ENCODE results near the gene ZGLP1.

Gene ZGLP1

GRCh38 chr19:10334588-10335351 lies 25.2 kb upstream of the ZGLP1 start:
- H3K4me3 ChIP-seq (ENCODE audit: control insufficient read depth in 1 of 7, extremely low read depth in 1 of 7, insufficient read depth in 4 of 7, low read depth in 2 of 7, low read length in 6 of 7) = no peak overlapping the region
- ChIA-PET POLR2A (no interaction called here), CTCF (interaction anchor here (0.6 to 1.9 kb wide), 10 partner anchors 9 to 173 kb away, joined by 3 to 7 read pairs (median 4); partner anchors contain the start of gene ICAM4)
- DNase-seq = peak; percentile 50 to 67 (median 63)
- no peaks in the 10 kb centered on the region for H3K27me3 ChIP-seq (replicated peaks in 2 of 5; ENCODE audit: control insufficient read depth in 4 of 5, insufficient read depth in 5 of 5, low read length in 4 of 5)
- H3K4me1 ChIP-seq (ENCODE audit: control extremely low read depth in 1 of 4, control insufficient read depth in 4 of 4, insufficient read depth in 4 of 4, low read length in 3 of 4) = peaks cover 4 to 46% (median 39%) of the 10 kb centered on the region in 4 experiments
- H3K27ac ChIP-seq (ENCODE audit: insufficient read depth in 1 of 2, low read depth in 1 of 2, low read length in 2 of 2, poor library complexity in 1 of 2, severe bottlenecking in 2 of 2) = peak overlapping the region in 1 of 2 experiments; percentile 93
- H3K36me3 ChIP-seq (ENCODE audit: control insufficient read depth in 4 of 4, insufficient read depth in 4 of 4, low read length in 3 of 4) = peaks cover 2 to 39% (median 25%) of the 10 kb centered on the region in 4 experiments
- no peaks in the 10 kb centered on the region for H3K9me3 ChIP-seq (ENCODE audit: control extremely low read depth in 1 of 5, control insufficient read depth in 4 of 5, insufficient read depth in 2 of 5, low read depth in 1 of 5, low read length in 4 of 5)
- WGBS (ENCODE audit: insufficient coverage) = 88% methylated on average over 57 of the region's 59 CpGs

DNA sequence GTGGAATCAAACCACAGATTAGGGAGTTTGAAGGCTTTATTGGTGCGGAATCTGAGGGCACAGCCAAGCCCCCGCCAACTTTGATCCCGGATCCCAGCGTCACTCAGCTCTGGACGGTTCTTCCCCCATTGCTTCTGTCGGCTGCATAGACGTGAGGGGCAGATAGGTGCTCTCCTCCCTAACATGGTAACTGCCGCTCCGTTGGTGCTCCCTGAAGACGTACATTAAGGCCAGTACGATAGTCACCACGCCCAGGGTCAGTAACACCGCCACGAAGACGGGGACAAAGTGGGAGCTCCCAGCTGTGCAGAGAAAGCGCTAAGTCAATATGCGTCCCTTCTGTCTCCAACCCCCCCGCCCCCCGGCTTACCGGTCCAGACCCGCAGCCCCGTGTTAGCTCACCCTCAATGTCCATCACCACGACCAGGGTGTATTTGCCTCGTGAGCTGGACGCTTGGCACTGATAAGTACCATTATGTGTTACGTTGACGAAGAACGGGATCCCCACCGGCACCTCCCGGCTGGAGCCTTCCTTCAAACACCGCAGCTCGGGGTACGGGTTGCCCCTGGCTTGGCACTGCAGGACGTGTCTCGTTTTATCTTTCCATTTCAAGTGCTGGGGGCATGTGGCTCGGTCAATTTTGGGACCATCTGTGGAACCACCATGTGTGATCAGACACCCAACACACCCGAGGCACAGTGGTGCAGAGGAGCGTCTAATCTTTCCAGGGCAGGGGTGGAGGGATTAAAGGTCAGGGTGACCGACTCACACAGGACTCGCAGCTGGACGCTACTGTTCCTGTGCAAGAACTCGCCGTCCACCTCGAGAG lies 24.4 kb upstream of the ZGLP1 start:
- WGBS (ENCODE audit: insufficient coverage) = 79% methylated on average over 34 of the region's 44 CpGs
- no peaks in the 10 kb centered on the region for H3K27me3 ChIP-seq (replicated peaks in 2 of 5; ENCODE audit: control insufficient read depth in 4 of 5, insufficient read depth in 5 of 5, low read length in 4 of 5)
- peaks cover 6 to 47% (median 33%) of the 10 kb centered on the region in 4 experiments for H3K36me3 ChIP-seq (ENCODE audit: control insufficient read depth in 4 of 4, insufficient read depth in 4 of 4, low read length in 3 of 4)
- peaks cover 3 to 38% (median 32%) of the 10 kb centered on the region in 4 experiments for H3K4me1 ChIP-seq (ENCODE audit: control extremely low read depth in 1 of 4, control insufficient read depth in 4 of 4, insufficient read depth in 4 of 4, low read length in 3 of 4)
- ChIA-PET POLR2A (interaction anchor here (0.9 to 1.0 kb wide), 4 partner anchors 12 to 46 kb away, joined by 3 to 4 read pairs (median 4); partner anchors contain the start of genes ICAM5 and TYK2), CTCF (interaction anchor here (0.6 to 1.9 kb wide), 9 partner anchors 10 to 172 kb away, joined by 3 to 7 read pairs (median 4); partner anchors contain the start of gene ICAM4)
- no peak for DNase-seq
- peak overlapping the region in 1 of 2 experiments; percentile 93 for H3K27ac ChIP-seq (ENCODE audit: insufficient read depth in 1 of 2, low read depth in 1 of 2, low read length in 2 of 2, poor library complexity in 1 of 2, severe bottlenecking in 2 of 2)
- no peaks in the 10 kb centered on the region for H3K9me3 ChIP-seq (ENCODE audit: control extremely low read depth in 1 of 5, control insufficient read depth in 4 of 5, insufficient read depth in 2 of 5, low read depth in 1 of 5, low read length in 4 of 5)
- H3K4me3 ChIP-seq (ENCODE audit: control insufficient read depth in 1 of 7, extremely low read depth in 1 of 7, insufficient read depth in 4 of 7, low read depth in 2 of 7, low read length in 6 of 7) = peak overlapping the region in 6 of 7 experiments; percentile 43 to 95 (median 88)

GRCh38 chr19:10332965-10333757 lies 23.5 kb upstream of the ZGLP1 start, which contains the start of gene RAVER1:
Gene RAVER1 (minus strand): TSS chr19:10333529. CDS start chr19:10333507, 22 bp downstream.
- H3K9me3 ChIP-seq (ENCODE audit: control extremely low read depth in 1 of 5, control insufficient read depth in 4 of 5, insufficient read depth in 2 of 5, low read depth in 1 of 5, low read length in 4 of 5) = no peaks in the 10 kb centered on the region
- H3K4me1 ChIP-seq (ENCODE audit: control extremely low read depth in 1 of 4, control insufficient read depth in 4 of 4, insufficient read depth in 4 of 4, low read length in 3 of 4) = peaks cover 0 to 31% (median 24%) of the 10 kb centered on the region in 4 experiments
- under 1% methylated on average over 56 of the region's 82 CpGs for WGBS (ENCODE audit: insufficient coverage)
- H3K4me3 ChIP-seq (ENCODE audit: control insufficient read depth in 1 of 7, extremely low read depth in 1 of 7, insufficient read depth in 4 of 7, low read depth in 2 of 7, low read length in 6 of 7) = peak within 1 kb of the TSS; percentile 78 to 95 (median 85)
- H3K27me3 ChIP-seq (replicated peaks in 2 of 5; ENCODE audit: control insufficient read depth in 4 of 5, insufficient read depth in 5 of 5, low read length in 4 of 5) = no peaks in the 10 kb centered on the region
- H3K27ac ChIP-seq (ENCODE audit: insufficient read depth in 1 of 2, low read depth in 1 of 2, low read length in 2 of 2, poor library complexity in 1 of 2, severe bottlenecking in 2 of 2) = peak within 1 kb of the TSS; percentile 82 to 93
- H3K36me3 ChIP-seq (ENCODE audit: control insufficient read depth in 4 of 4, insufficient read depth in 4 of 4, low read length in 3 of 4) = peaks cover 10 to 55% (median 41%) of the 10 kb centered on the region in 4 experiments
- DNase-seq = peak; percentile 97 to 99 (median 99)
- ChIA-PET CTCF (interaction anchor here (1.1 to 1.9 kb wide), 5 partner anchors 37 to 74 kb away, joined by 4 to 7 read pairs (median 5); partner anchors contain the start of gene ICAM4), POLR2A (interaction anchor here (0.9 to 1.0 kb wide), 4 partner anchors 12 to 47 kb away, joined by 3 to 4 read pairs (median 4); partner anchors contain the start of genes ICAM5 and TYK2)

DNA sequence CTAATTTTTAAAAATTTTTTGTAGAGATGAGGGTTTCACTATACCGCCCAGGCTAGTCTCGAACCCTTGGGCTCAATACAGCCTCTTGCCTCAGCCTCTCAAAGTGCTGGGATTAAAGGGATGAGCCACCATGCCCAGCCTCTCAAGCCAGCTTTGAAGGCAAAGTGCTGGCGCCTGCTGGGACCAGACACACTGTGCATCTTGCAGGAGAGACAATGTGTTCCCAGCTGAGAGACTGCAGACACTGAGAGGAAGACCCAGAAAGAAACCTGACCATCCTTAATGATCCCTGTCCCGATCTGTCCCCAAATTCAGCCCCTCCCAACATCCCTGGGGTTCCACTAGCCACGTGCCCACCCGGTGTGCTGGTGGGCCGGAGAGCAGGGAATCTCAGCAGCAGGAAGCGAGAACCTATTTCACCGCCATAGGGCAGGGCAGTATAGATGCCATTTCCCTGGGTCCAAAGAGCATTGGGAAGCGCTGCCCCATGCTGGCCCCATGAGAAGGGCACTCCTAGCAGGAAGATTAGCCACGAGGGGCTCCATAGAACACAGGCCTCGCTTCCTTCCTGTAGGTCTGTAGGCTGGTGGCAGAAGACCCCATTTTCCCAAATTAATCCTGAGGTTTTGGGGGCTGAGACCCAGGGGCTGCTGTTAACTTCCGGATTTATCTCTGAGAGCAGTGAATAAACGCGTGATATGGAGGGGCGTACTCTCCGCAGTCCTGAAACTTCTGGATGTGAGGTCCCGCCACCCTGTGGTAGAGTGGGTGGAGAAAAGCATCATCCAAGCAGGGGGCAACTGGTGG lies 22.7 kb upstream of the ZGLP1 start:
- peaks cover 15 to 63% (median 49%) of the 10 kb centered on the region in 4 experiments for H3K36me3 ChIP-seq (ENCODE audit: control insufficient read depth in 4 of 4, insufficient read depth in 4 of 4, low read length in 3 of 4)
- no peaks in the 10 kb centered on the region for H3K9me3 ChIP-seq (ENCODE audit: control extremely low read depth in 1 of 5, control insufficient read depth in 4 of 5, insufficient read depth in 2 of 5, low read depth in 1 of 5, low read length in 4 of 5)
- peaks cover 0 to 31% (median 24%) of the 10 kb centered on the region in 4 experiments for H3K4me1 ChIP-seq (ENCODE audit: control extremely low read depth in 1 of 4, control insufficient read depth in 4 of 4, insufficient read depth in 4 of 4, low read length in 3 of 4)
- POLR2A ChIA-PET = no interaction called here
- H3K27ac ChIP-seq (ENCODE audit: insufficient read depth in 1 of 2, low read depth in 1 of 2, low read length in 2 of 2, poor library complexity in 1 of 2, severe bottlenecking in 2 of 2) = peak overlapping the region; percentile 82 to 93
- no peak for DNase-seq
- peak overlapping the region; percentile 78 to 95 (median 85) for H3K4me3 ChIP-seq (ENCODE audit: control insufficient read depth in 1 of 7, extremely low read depth in 1 of 7, insufficient read depth in 4 of 7, low read depth in 2 of 7, low read length in 6 of 7)
- WGBS (ENCODE audit: insufficient coverage) = 63% methylated on average over 12 of the region's 18 CpGs
- H3K27me3 ChIP-seq (replicated peaks in 2 of 5; ENCODE audit: control insufficient read depth in 4 of 5, insufficient read depth in 5 of 5, low read length in 4 of 5) = no peaks in the 10 kb centered on the region
- CTCF ChIA-PET = interaction anchor here (1.1 to 1.8 kb wide), 2 partner anchors 41 to 72 kb away, joined by 3 to 5 read pairs; no protein-coding TSS in a partner anchor

DNA sequence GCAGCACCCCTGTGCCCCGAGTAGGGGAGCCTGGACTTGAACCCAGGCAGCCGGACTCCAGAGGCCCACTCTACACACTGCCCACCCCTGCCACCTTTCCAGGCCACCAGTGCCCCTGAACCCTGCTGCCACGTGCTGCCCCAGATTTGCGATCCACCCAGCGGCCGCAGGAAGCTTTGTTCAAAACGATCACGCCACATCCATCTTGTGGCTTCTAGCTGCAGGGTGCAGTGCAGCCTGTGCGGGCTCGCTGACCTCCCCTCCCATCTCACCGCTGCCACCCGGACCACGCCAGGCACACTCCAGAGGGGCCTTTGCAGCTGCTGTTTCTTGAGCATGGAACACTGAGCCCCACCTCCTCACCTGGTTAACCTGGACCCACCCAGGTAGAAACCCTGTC lies 19.9 kb upstream of the ZGLP1 start:
- H3K27ac ChIP-seq (ENCODE audit: insufficient read depth in 1 of 2, low read depth in 1 of 2, low read length in 2 of 2, poor library complexity in 1 of 2, severe bottlenecking in 2 of 2) = no peak overlapping the region
- no peak overlapping the region for H3K4me3 ChIP-seq (ENCODE audit: control insufficient read depth in 1 of 7, extremely low read depth in 1 of 7, insufficient read depth in 4 of 7, low read depth in 2 of 7, low read length in 6 of 7)
- H3K36me3 ChIP-seq (ENCODE audit: control insufficient read depth in 4 of 4, insufficient read depth in 4 of 4, low read length in 3 of 4) = peaks cover 18 to 66% (median 51%) of the 10 kb centered on the region in 4 experiments
- peaks cover 0 to 24% (median 20%) of the 10 kb centered on the region in 4 experiments for H3K4me1 ChIP-seq (ENCODE audit: control extremely low read depth in 1 of 4, control insufficient read depth in 4 of 4, insufficient read depth in 4 of 4, low read length in 3 of 4)
- CTCF ChIA-PET = interaction anchor here (2.4 kb wide), 1 partner anchor 30 kb away, joined by 6 read pairs; no protein-coding TSS in a partner anchor
- WGBS (ENCODE audit: insufficient coverage) = 96% methylated on average over 12 of the region's 13 CpGs
- DNase-seq = no peak
- POLR2A ChIA-PET = interaction anchor here (1.5 kb wide), 1 partner anchor 60 kb away, joined by 5 read pairs; no protein-coding TSS in a partner anchor
- H3K9me3 ChIP-seq (ENCODE audit: control extremely low read depth in 1 of 5, control insufficient read depth in 4 of 5, insufficient read depth in 2 of 5, low read depth in 1 of 5, low read length in 4 of 5) = no peaks in the 10 kb centered on the region
- no peaks in the 10 kb centered on the region for H3K27me3 ChIP-seq (replicated peaks in 2 of 5; ENCODE audit: control insufficient read depth in 4 of 5, insufficient read depth in 5 of 5, low read length in 4 of 5)

All from common myeloid progenitor, CD34-positive (primary cell).